Astrocyte (in vitro differentiated cells and primary cell): ENCODE measurements around the gene EPAS1. TPM values are rescaled to one million over a fixed set of nuclear protein-coding genes. Genes with fewer than 3 reads are reported as not detected.

Experiments used
- DNase-seq: peaks from one replicate; pipeline ENCODE4 v3.0.0-alpha.2; 2010; ENCODE audit warnings: low read depth
- FAIRE-seq: peaks from 2 replicates; lab custom pipeline; 2011; peaks lifted over from hg19 to GRCh38; lab: Jason Lieb, UNC
- H2AFZ ChIP-seq: 2 replicates; pipeline ENCODE4 v1.6.0; 2012; ENCODE audit warnings: low read depth, low read length, inconsistent platforms
- H3K27ac ChIP-seq: 2 replicates; pipeline ENCODE4 v1.5.1; 2011; ENCODE audit warnings: low read depth, low read length, inconsistent platforms
- H3K27me3 ChIP-seq: 2 replicates; pipeline ENCODE4 v1.6.0; 2011; ENCODE audit warnings: low read length, inconsistent platforms; ENCODE audit not compliant: insufficient read depth
- H3K36me3 ChIP-seq: 2 replicates; pipeline ENCODE4 v1.5.1; 2011; ENCODE audit warnings: low read length, inconsistent platforms; ENCODE audit not compliant: insufficient read depth
- H3K4me1 ChIP-seq: 2 replicates; pipeline ENCODE4 v1.5.1; 2011; ENCODE audit warnings: low read length, inconsistent platforms; ENCODE audit not compliant: insufficient read depth
- H3K4me2 ChIP-seq: 2 replicates; pipeline ENCODE4 v1.6.0; 2012; ENCODE audit warnings: low read length, inconsistent platforms
- H3K4me3 ChIP-seq: 2 replicates; pipeline ENCODE4 v1.5.1; 2011; ENCODE audit warnings: low read depth, mild to moderate bottlenecking, low read length, inconsistent platforms; ENCODE audit not compliant: insufficient read depth
- H3K79me2 ChIP-seq: 2 replicates; pipeline ENCODE4 v1.6.0; 2012; ENCODE audit warnings: mild to moderate bottlenecking, low read length, inconsistent platforms; ENCODE audit not compliant: insufficient read depth
- H3K9ac ChIP-seq: 2 replicates; pipeline ENCODE4 v1.6.0; 2012; ENCODE audit warnings: mild to moderate bottlenecking, low read length, inconsistent platforms
- H3K9me3 ChIP-seq: 2 replicates; pipeline ENCODE4 v1.5.1; 2012; ENCODE audit warnings: low read depth, mild to moderate bottlenecking, low read length, inconsistent platforms; ENCODE audit not compliant: insufficient read depth
- H4K20me1 ChIP-seq: 2 replicates; pipeline ENCODE4 v1.6.0; 2012; ENCODE audit warnings: low read length, inconsistent platforms; ENCODE audit not compliant: insufficient read depth
- H3K27ac Mint-ChIP-seq: one replicate; pipeline ENCODE4 v1.8.0; 2021; ENCODE audit warnings: mild to moderate bottlenecking, mixed read lengths; ENCODE audit not compliant: unreplicated experiment
- H3K27me3 Mint-ChIP-seq: one replicate; pipeline ENCODE4 v1.8.0; 2021; ENCODE audit warnings: low read depth, mixed read lengths; ENCODE audit not compliant: unreplicated experiment
- H3K36me3 Mint-ChIP-seq: one replicate; pipeline ENCODE4 v1.8.0; 2021; ENCODE audit warnings: low read depth, mixed read lengths; ENCODE audit not compliant: unreplicated experiment
- H3K4me1 Mint-ChIP-seq: one replicate; pipeline ENCODE4 v1.8.0; 2021; ENCODE audit warnings: low read depth, mixed read lengths; ENCODE audit not compliant: unreplicated experiment
- H3K4me3 Mint-ChIP-seq: one replicate; pipeline ENCODE4 v1.8.0; 2021; ENCODE audit warnings: mild to moderate bottlenecking, moderate library complexity, mixed read lengths; ENCODE audit not compliant: unreplicated experiment
- H3K9me3 Mint-ChIP-seq: one replicate; pipeline ENCODE4 v1.8.0; 2021; ENCODE audit warnings: mild to moderate bottlenecking, mixed read lengths; ENCODE audit not compliant: unreplicated experiment
- EZH2 ChIP-seq: IDR thresholded peaks from 2 replicates; pipeline ENCODE4 v1.6.1; 2012; ENCODE audit warnings: mild to moderate bottlenecking, low read length, inconsistent platforms; ENCODE audit not compliant: insufficient read depth
- total RNA-seq: library from RNA; stranded (reverse); gene quantifications from 2 replicates; pipeline ENCODE4 v1.2.1, GENCODE V29; 2021
- TF ChIP-seq, protein P1 (sequence below): IDR thresholded peaks from 2 replicates; pipeline ENCODE4 v1.5.1; 2011; ENCODE audit warnings: low read depth, mild to moderate bottlenecking, inconsistent platforms, low read length, moderate library complexity; ENCODE audit not compliant: insufficient read depth

Gene EPAS1
- total RNA-seq, 1 donor from 2014 or later = 42.8 TPM

DNA sequence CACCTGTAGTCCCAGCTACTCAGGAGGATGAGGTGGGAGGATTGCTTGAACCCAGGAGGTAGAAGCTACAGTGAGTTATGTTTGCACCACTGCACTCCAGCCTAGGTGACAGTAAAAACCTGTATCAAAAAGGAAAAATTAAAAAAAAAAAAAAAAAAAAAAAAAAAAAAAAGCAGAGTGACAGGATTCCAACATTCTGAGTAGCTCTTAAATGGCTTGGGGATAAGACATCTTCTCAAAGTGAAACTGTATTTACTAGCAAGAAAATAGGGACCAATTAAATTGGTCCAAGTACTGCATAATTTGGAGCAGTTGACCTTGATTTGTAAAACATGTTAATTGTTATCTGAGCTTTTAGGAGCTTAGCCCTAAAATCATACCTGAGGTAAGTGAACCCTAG, 116.4 kb downstream of the EPAS1 start:
- H4K20me1 ChIP-seq = no peaks in the 10 kb centered on the region
- Mint-ChIP-seq H3K27me3 (peaks cover 15% of the 10 kb centered on the region), H3K4me3 (no peak overlapping the region), H3K9me3 (peaks cover 8% of the 10 kb centered on the region), H3K4me1 (peaks cover 2% of the 10 kb centered on the region), H3K36me3 (peaks cover 2% of the 10 kb centered on the region), H3K27ac (no peak overlapping the region)
- peaks cover 8% of the 10 kb centered on the region for H3K9me3 ChIP-seq
- no peak overlapping the region for H3K9ac ChIP-seq
- H3K4me3 ChIP-seq = no peak overlapping the region
- no peak for TF ChIP-seq EZH2
- TF ChIP-seq, protein P1, sequence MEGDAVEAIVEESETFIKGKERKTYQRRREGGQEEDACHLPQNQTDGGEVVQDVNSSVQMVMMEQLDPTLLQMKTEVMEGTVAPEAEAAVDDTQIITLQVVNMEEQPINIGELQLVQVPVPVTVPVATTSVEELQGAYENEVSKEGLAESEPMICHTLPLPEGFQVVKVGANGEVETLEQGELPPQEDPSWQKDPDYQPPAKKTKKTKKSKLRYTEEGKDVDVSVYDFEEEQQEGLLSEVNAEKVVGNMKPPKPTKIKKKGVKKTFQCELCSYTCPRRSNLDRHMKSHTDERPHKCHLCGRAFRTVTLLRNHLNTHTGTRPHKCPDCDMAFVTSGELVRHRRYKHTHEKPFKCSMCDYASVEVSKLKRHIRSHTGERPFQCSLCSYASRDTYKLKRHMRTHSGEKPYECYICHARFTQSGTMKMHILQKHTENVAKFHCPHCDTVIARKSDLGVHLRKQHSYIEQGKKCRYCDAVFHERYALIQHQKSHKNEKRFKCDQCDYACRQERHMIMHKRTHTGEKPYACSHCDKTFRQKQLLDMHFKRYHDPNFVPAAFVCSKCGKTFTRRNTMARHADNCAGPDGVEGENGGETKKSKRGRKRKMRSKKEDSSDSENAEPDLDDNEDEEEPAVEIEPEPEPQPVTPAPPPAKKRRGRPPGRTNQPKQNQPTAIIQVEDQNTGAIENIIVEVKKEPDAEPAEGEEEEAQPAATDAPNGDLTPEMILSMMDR = no peak
- no peaks in the 10 kb centered on the region for H3K27me3 ChIP-seq
- H3K36me3 ChIP-seq = no peaks in the 10 kb centered on the region
- no peak overlapping the region for H3K4me2 ChIP-seq
- no peak overlapping the region for H2AFZ ChIP-seq
- no peak for FAIRE-seq
- DNase-seq = no peak
- peaks cover 7% of the 10 kb centered on the region for H3K4me1 ChIP-seq
- H3K27ac ChIP-seq = no peak overlapping the region
- H3K79me2 ChIP-seq = no peaks in the 10 kb centered on the region

DNA sequence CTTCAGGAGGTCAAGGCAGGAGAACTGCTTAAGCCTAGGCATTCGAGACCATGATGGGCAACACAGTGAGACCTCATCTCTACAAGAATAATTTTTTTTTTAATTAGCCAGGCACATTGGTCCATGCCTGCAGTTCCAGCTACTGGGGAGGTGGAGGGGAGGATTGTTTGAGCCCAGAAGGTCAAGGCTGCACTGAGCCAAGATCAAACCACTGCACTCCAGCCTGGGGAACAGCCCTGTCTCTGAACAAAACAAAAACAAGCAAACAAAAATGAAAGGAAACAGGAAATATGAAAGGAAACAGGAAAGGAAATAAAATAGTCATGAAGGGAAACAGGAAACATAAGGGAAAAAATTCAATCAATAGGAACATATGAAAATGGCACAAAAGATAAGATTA, 117.5 kb downstream of the EPAS1 start:
- Histone ChIP-seq H3K9me3 (peaks cover 8% of the 10 kb centered on the region), H3K79me2 (no peaks in the 10 kb centered on the region), H3K27me3 (no peaks in the 10 kb centered on the region), H3K36me3 (no peaks in the 10 kb centered on the region), H2AFZ (no peak overlapping the region), H3K27ac (no peak overlapping the region), H3K9ac (no peak overlapping the region), H3K4me3 (no peak overlapping the region), H3K4me2 (no peak overlapping the region), H3K4me1 (no peaks in the 10 kb centered on the region), H4K20me1 (no peaks in the 10 kb centered on the region)
- Mint-ChIP-seq H3K4me3 (no peak overlapping the region), H3K27me3 (peaks cover 13% of the 10 kb centered on the region), H3K27ac (no peak overlapping the region), H3K9me3 (peaks cover 8% of the 10 kb centered on the region), H3K36me3 (peaks cover 2% of the 10 kb centered on the region), H3K4me1 (no peaks in the 10 kb centered on the region)
- TF ChIP-seq, protein P1 = no peak
- TF ChIP-seq EZH2 = no peak
- DNase-seq (no peak), FAIRE-seq (no peak)

DNA sequence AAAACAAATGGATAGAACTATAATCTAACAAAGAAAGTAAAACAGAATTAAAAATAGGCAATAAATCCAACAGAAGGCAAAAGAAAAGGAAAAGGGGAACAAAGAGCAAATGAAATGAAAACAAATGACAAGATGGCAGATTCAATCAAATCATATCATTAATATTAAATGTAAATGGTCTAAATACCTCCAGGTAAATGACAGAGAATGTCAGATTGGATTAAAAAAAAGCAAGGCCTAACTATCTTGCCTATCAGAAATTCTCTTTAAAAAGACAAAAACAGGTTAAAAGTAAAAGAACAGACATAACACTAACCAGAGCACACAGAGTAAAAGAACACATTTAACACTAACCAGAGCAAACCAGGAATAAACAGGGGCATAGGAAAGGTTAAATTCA, 119.1 kb downstream of the EPAS1 start:
- H3K27ac ChIP-seq = no peak overlapping the region

More for the DNA sequence above, 119.1 kb downstream of the EPAS1 start:
- no peak for FAIRE-seq
- H3K27ac Mint-ChIP-seq = no peak overlapping the region
- Histone ChIP-seq H4K20me1 (no peaks in the 10 kb centered on the region), H3K9me3 (peaks cover 8% of the 10 kb centered on the region), H3K27me3 (no peaks in the 10 kb centered on the region), H3K9ac (no peak overlapping the region), H3K4me3 (no peak overlapping the region), H2AFZ (no peak overlapping the region), H3K79me2 (no peaks in the 10 kb centered on the region), H3K36me3 (no peaks in the 10 kb centered on the region), H3K4me1 (no peaks in the 10 kb centered on the region), H3K4me2 (no peak overlapping the region)
- H3K9me3 Mint-ChIP-seq = peaks cover 8% of the 10 kb centered on the region
- no peak overlapping the region for H3K4me3 Mint-ChIP-seq
- DNase-seq = no peak
- TF ChIP-seq, protein P1 = no peak
- no peak for TF ChIP-seq EZH2
- H3K36me3 Mint-ChIP-seq = peaks cover 2% of the 10 kb centered on the region
- H3K27me3 Mint-ChIP-seq = peaks cover 6% of the 10 kb centered on the region
- H3K4me1 Mint-ChIP-seq = no peaks in the 10 kb centered on the region
